ENCODE results near the gene GLRX.

The GLRX gene

GRCh38 chr5:95864944-95865504 is 42.5 kb upstream of the GLRX start:
- DNase-seq (ENCODE audit: low read depth): no peak
- TF ChIP-seq CTCF (IDR thresholded peaks at IDR 0.05; ENCODE audit: low read depth, low read length, missing control alignments): no peak
- no peak overlapping the region for H3K4me3 ChIP-seq (ENCODE audit: low read depth, low read length)

- TF ChIP-seq CTCF (IDR thresholded peaks at IDR 0.05; ENCODE audit: low read depth, low read length, missing control alignments): no peak
- H3K4me3 ChIP-seq (ENCODE audit: low read depth, low read length): no peak overlapping the region
- no peak for DNase-seq (ENCODE audit: low read depth)
These were observed 41.9 kb upstream of the GLRX start for GRCh38 chr5:95864456-95864855.

- H3K4me3 ChIP-seq (ENCODE audit: low read depth, low read length): no peak overlapping the region
- no peak for DNase-seq (ENCODE audit: low read depth)
- no peak for TF ChIP-seq CTCF (IDR thresholded peaks at IDR 0.05; ENCODE audit: low read depth, low read length, missing control alignments)
These were observed 40.8 kb upstream of the GLRX start for GRCh38 chr5:95863383-95863757.

GRCh38 chr5:95862671-95863382 is 40.3 kb upstream of the GLRX start:
- DNase-seq (ENCODE audit: low read depth): no peak
- no peak for TF ChIP-seq CTCF (IDR thresholded peaks at IDR 0.05; ENCODE audit: low read depth, low read length, missing control alignments)
- no peak overlapping the region for H3K4me3 ChIP-seq (ENCODE audit: low read depth, low read length)

GRCh38 chr5:95861864-95862561 is 39.5 kb upstream of the GLRX start:
- no peak for DNase-seq (ENCODE audit: low read depth)
- TF ChIP-seq CTCF (IDR thresholded peaks at IDR 0.05; ENCODE audit: low read depth, low read length, missing control alignments): peak; percentile 26
- H3K4me3 ChIP-seq (ENCODE audit: low read depth, low read length): no peak overlapping the region

- DNase-seq (ENCODE audit: low read depth): no peak
- H3K4me3 ChIP-seq (ENCODE audit: low read depth, low read length): no peak overlapping the region
- TF ChIP-seq CTCF (IDR thresholded peaks at IDR 0.05; ENCODE audit: low read depth, low read length, missing control alignments): no peak
These were observed 38.8 kb upstream of the GLRX start for GRCh38 chr5:95861221-95861863.

Data from GM12864 (cell line).